Keratinocyte (primary cell): Measurements from ENCODE around the gene SPDYC.

ENCODE experiments used
- EZH2 ChIP-seq: IDR thresholded peaks from one replicate; pipeline ENCODE4 v1.6.1; 2012; ENCODE audit warnings: inconsistent platforms, mild to moderate bottlenecking, low read length, moderate library complexity
- TF ChIP-seq, protein P1 (sequence below), 3 experiments: IDR thresholded peaks in 1 of 3; conservative IDR thresholded peaks in 1 of 3; optimal IDR thresholded peaks in 1 of 3; 2 replicates in 2 of 3; 3 replicates in 1 of 3; pipeline versions ENCODE3 to v1.5.1; 2011; ENCODE audit warnings: low read length in 3 of 3, mild to moderate bottlenecking in 3 of 3, moderate library complexity in 2 of 3, control low read depth in 1 of 3, inconsistent platforms in 1 of 3; ENCODE audit not compliant: insufficient read depth in 2 of 3; ENCODE audit errors: extremely low read depth in 1 of 3

DNA sequence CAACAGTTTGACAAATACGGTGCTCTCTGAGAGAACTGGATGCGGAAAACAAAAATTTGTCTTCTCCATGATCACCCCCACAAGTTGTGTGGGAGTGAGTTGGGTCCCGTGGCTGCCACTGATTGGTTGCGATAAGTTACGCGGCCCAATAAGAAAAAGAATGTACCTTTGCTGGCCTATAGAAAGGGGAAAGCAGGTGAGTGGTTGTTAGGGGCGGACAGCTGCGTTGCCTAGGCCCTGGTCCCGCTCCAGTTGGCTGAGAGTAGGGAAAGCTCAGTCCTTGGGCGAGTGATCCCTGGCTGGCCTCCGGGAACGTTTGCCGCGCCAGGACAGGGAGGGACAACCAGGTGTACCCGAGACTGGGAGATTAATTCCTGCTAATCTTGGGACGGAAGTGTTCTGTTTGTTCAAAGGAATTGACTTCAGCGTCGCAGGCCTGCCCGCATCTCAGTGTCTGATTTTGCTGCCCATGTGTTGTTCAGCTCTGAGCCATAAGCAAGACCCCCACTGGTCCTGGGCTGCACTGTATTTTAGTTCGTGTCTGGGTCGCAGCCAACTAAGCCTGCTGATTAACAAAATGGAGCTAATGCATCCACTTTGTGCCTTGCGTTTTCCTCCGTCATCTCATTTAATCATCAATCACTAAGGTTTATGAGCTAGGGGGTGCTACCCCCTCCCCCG lies 34.9 kb upstream of the SPDYC start:
- no peak for TF ChIP-seq EZH2
- TF ChIP-seq, protein P1, sequence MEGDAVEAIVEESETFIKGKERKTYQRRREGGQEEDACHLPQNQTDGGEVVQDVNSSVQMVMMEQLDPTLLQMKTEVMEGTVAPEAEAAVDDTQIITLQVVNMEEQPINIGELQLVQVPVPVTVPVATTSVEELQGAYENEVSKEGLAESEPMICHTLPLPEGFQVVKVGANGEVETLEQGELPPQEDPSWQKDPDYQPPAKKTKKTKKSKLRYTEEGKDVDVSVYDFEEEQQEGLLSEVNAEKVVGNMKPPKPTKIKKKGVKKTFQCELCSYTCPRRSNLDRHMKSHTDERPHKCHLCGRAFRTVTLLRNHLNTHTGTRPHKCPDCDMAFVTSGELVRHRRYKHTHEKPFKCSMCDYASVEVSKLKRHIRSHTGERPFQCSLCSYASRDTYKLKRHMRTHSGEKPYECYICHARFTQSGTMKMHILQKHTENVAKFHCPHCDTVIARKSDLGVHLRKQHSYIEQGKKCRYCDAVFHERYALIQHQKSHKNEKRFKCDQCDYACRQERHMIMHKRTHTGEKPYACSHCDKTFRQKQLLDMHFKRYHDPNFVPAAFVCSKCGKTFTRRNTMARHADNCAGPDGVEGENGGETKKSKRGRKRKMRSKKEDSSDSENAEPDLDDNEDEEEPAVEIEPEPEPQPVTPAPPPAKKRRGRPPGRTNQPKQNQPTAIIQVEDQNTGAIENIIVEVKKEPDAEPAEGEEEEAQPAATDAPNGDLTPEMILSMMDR (optimal IDR thresholded peaks at IDR 0.05 in 1 of 3, IDR thresholded peaks at IDR 0.05 in 1 of 3, conservative IDR thresholded peaks at IDR 0.05 in 1 of 3; ENCODE audit: extremely low read depth in 1 of 3, insufficient read depth in 2 of 3, low read length in 3 of 3), result no peak
